Measurements from ENCODE around the gene CRCP. TPM values are rescaled to one million over a fixed set of nuclear protein-coding genes. Genes with fewer than 3 reads are reported as not detected.

The CRCP gene
- total RNA-seq, 1 donor from 2014 or later, result 56.5 TPM

DNA sequence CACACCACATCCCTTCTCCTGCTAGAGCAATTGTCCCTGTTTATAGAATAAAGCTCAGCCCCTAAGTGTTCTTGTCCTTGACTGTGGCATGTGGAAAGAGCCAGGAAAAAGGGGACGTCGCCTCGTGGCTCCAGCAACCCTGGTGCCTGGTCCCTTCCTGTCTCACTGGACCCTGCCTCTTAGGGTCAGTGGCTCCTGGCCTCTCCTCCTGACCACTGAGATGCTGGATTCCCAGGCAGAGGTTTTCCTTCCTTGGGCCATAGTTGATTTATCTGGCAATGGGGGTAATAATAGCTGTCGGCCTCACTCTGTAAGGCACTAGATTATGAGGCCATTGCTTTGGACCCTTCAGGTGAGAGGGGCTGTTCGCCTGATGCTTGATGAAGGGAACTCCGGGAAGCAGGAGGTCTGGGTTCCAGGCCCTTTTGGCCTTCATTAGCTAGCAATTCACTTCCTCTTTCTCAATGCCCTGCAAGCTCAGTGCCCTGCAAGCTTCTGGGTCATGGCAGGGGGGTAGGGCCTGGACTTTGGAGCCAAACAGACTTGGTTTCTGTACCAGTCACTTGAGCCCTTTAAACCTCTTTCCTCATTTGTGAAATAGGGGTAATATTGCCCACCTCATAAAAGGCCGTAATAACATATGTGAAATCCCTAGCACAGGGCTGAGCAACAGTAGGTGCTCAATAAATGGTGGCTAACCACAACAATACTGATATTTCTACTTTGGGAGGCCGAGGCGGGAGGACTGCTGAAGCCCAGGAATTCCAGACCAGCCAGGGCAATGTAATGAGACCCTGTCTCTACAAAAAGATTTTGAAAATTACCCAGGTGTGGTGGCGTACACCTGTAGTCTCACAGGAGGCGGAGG, 38.0 kb upstream of the CRCP start:
- Histone ChIP-seq H3K36me3 (no peaks in the 10 kb centered on the region), H3K9me3 (no peaks in the 10 kb centered on the region), H3K27me3 (no peaks in the 10 kb centered on the region), H3K4me3 (peak overlapping the region; percentile 73 to 79), H3K4me1 (peaks cover 13% of the 10 kb centered on the region), H3K27ac (peak overlapping the region; percentile 70)
- intact Hi-C loops (cut with DNase I), result no loop called here
- no peak for TF ChIP-seq POLR2AphosphoS5 (IDR thresholded peaks at IDR 0.05; ENCODE audit: insufficient read depth in 1 of 2, low read depth in 1 of 2)
- TF ChIP-seq CTCF (IDR thresholded peaks at IDR 0.05), result no peak
- no peak for TF ChIP-seq POLR2A (IDR thresholded peaks at IDR 0.05)
- no peak for DNase-seq (ENCODE audit: extremely low spot score in 2 of 2)

- Histone ChIP-seq H3K9me3 (no peaks in the 10 kb centered on the region), H3K27ac (no peak overlapping the region), H3K27me3 (no peaks in the 10 kb centered on the region), H3K4me3 (no peak overlapping the region), H3K4me1 (peaks cover 13% of the 10 kb centered on the region), H3K36me3 (peaks cover 0 to 9% of the 10 kb centered on the region in 2 donors)
- intact Hi-C loops (cut with DNase I), result no loop called here
- TF ChIP-seq CTCF (IDR thresholded peaks at IDR 0.05) (no peak), POLR2AphosphoS5 (IDR thresholded peaks at IDR 0.05; ENCODE audit: insufficient read depth in 1 of 2, low read depth in 1 of 2) (no peak), POLR2A (IDR thresholded peaks at IDR 0.05) (no peak)
- DNase-seq (ENCODE audit: extremely low spot score in 2 of 2), result no peak
Observed at GRCh38 chr7:66078067-66078466, 36.6 kb upstream of the CRCP start.

DNA sequence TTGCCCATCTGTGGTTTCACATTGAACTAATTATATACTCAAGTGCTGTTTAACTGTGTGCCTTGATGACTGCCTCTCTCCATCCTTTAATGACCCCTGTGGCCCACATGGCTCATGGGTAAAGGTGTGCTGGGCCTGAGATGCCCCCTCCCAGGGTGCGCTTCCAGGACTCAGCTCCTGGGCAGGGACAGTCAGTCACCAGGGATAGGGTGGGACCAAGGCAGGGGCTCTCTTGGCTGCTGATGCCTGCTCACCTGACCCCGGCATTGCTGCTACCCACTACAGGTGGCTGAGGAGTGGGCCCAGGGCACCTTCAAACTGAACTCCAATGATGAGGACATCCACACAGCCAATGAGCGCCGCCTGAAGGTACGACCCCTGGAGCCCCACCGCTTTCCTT, 32.6 kb upstream of the CRCP start:
- H3K27me3 ChIP-seq, result no peaks in the 10 kb centered on the region
- H3K27ac ChIP-seq, result no peak overlapping the region
- peaks cover 0 to 23% of the 10 kb centered on the region in 2 donors for H3K36me3 ChIP-seq
- peaks cover 1% of the 10 kb centered on the region for H3K4me1 ChIP-seq
- no peak overlapping the region for H3K4me3 ChIP-seq
- TF ChIP-seq CTCF (IDR thresholded peaks at IDR 0.05), result no peak
- no peak for TF ChIP-seq POLR2AphosphoS5 (IDR thresholded peaks at IDR 0.05; ENCODE audit: insufficient read depth in 1 of 2, low read depth in 1 of 2)
- TF ChIP-seq POLR2A (IDR thresholded peaks at IDR 0.05), result no peak
- no peak for DNase-seq (ENCODE audit: extremely low spot score in 2 of 2)
- intact Hi-C loops (cut with DNase I), result no loop called here
- no peaks in the 10 kb centered on the region for H3K9me3 ChIP-seq

DNA sequence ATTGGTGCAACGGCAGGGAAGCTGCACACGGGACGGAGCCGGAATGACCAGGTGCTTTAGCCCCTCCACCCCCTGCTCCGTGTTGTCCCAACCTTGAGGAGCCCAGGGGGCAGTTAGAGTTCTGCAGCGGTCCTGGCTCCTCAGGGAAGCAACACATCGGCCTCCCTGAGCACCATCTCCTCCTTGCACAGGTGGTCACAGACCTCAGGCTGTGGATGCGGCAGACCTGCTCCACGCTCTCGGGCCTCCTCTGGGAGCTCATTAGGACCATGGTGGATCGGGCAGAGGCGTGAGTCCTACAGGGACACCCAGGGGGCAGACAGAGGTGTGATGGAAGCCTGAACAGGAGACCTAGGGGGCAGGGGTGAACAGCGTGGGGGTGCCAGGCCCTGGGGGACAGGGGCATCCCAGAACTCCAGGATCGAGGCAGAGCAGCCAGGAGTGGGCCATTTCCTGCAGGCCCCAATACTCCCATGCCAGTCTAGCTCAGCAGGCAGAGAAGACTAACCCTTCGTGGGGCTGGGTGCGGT, 31.7 kb upstream of the CRCP start:
- Histone ChIP-seq H3K4me3 (no peak overlapping the region), H3K36me3 (peaks cover 0 to 23% of the 10 kb centered on the region in 2 donors), H3K27ac (no peak overlapping the region), H3K4me1 (no peaks in the 10 kb centered on the region), H3K27me3 (no peaks in the 10 kb centered on the region), H3K9me3 (no peaks in the 10 kb centered on the region)
- no peak for DNase-seq (ENCODE audit: extremely low spot score in 2 of 2)
- TF ChIP-seq POLR2A (IDR thresholded peaks at IDR 0.05) (no peak), CTCF (IDR thresholded peaks at IDR 0.05) (no peak), POLR2AphosphoS5 (IDR thresholded peaks at IDR 0.05; ENCODE audit: insufficient read depth in 1 of 2, low read depth in 1 of 2) (no peak)
- intact Hi-C loops (cut with DNase I), result no loop called here

DNA sequence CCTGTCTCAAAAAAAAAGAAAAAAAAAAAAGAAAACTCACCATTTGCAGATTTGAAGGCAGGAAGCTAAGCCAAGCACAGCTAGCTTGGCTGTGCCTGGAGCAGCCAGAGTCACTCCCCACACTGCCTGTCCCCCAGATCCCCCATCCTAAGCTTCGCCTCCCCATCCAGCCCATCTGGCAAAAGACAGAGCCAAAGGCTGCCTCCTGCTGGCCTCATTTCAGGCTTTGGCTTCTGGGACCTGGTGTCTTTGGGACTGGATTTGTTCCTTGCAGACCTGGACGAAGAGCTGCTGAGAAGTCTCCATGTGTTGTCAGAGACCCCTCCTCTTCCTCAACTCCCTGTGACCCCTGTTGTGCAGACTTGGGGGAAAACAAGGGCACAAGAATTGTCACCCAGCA, 31.0 kb upstream of the CRCP start:
- Histone ChIP-seq H3K4me3 (no peak overlapping the region), H3K4me1 (no peaks in the 10 kb centered on the region), H3K27me3 (no peaks in the 10 kb centered on the region), H3K27ac (no peak overlapping the region), H3K9me3 (no peaks in the 10 kb centered on the region), H3K36me3 (peaks cover 0 to 23% of the 10 kb centered on the region in 2 donors)
- no peak for DNase-seq (ENCODE audit: extremely low spot score in 2 of 2)
- TF ChIP-seq POLR2A (IDR thresholded peaks at IDR 0.05) (no peak), POLR2AphosphoS5 (IDR thresholded peaks at IDR 0.05; ENCODE audit: insufficient read depth in 1 of 2, low read depth in 1 of 2) (no peak), CTCF (IDR thresholded peaks at IDR 0.05) (no peak)
- intact Hi-C loops (cut with DNase I), result no loop called here
